Caki2 (cell line): ENCODE data around the gene ARHGEF1. TPM values are rescaled to one million over a fixed set of nuclear protein-coding genes. Genes with fewer than 3 reads are reported as not detected.
"Not testable (repeated sequence)": the region's sequence is repeated elsewhere in the genome, so short reads cannot be mapped to it uniquely, and the experiment has no call there.

Source experiments
- DNase-seq: peaks from one replicate; pipeline ENCODE4 v3.0.0-alpha.2; 2015; ENCODE audit warnings: low read depth
- in situ Hi-C: cut with HindIII; loops from 2 replicates; pipeline ENCODE4 v1.10.0; 2016; ENCODE audit warnings: low sequenced_read_pairs, low pct_unique_long_range_greater_than_20kb, mixed read lengths
- total RNA-seq: library from RNA; depleted of rRNA; stranded (reverse); fragments of >200 nt; shearing (Covaris generic); gene quantifications from 2 replicates; pipeline ENCODE4 v1.2.3, GENCODE V29; 2014; ENCODE audit warnings: low replicate concordance

The ARHGEF1 gene
- total RNA-seq, 1 experiment from 2014 or later: 43.6 TPM

DNA sequence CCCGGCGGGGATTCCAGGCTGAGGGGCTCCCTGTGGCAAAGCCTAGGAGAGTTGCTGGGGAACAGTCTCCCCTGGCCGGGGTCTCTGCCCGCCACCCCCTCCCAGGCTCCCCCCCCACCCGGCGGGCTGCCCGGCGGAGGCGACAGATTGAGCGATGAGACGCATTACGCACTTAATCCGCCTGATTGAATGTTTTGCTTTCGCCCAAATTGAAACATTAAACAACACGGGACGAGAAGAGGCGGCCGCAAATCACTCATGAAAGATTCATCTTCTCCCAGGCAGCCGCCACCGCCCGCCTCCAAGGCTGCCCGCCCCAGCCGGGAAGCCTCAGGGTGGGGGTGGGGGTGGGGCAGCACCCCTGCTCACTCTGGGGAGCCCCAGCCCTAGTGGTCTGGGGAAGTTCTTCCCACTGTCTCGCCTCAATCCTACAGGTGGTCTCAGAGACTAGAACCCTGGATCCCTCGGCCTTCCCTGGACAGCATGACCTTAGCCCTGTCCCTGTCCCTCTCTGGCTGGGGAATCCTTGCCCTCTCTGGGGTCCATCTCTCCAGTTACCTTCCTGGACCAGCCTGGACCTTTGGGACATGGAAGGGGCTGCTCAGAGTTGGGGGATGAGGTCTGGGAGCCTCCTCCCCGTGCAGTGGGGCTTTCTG, 52.9 kb downstream of the ARHGEF1 start:
- in situ Hi-C loops: no loop called here
- DNase-seq: no peak

DNA sequence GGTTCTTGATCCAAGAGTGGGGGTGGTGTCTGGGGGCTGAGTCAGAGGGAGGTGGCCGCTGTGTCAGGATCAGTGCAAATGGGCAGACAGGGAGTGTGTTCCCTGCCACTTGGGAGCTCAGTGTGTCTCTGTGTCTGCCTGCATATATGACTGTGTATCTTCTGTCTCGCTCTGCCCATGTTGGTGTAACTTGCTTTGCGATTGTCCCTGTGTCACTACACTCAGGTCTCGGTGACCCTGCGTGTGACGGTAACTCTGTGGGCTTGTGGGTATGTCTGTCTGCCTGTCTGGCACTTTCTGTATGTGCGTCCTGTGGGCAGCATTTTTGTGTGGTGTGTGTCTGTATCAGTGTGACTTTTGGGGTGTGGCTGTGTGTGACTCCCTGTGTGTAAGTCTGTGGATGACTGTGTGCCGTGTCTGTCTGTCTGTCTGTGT, 53.4 kb downstream of the ARHGEF1 start:
- DNase-seq: no peak
- in situ Hi-C loops: no loop called here

DNA sequence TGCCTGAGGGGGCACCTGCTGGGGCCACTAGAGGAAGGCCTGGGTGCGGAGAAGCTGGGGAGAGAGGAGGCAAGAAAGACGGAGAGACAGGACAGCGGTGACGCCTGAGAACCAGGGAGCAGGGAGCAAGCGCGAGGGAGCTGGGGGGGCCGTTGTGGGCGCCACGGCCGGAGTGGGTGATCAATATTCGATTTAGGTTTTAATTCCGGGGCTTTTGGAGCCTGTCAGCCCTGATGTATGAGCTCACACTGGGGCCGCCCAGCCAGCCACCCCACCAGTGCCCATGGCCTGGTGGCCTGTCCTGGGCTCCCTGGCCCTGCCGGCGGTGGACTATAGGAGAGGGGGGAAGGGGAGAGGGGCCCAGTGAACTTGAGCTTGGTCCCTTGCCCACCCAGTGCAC, 54.0 kb downstream of the ARHGEF1 start:
- in situ Hi-C loops: no loop called here
- DNase-seq: no peak

DNA sequence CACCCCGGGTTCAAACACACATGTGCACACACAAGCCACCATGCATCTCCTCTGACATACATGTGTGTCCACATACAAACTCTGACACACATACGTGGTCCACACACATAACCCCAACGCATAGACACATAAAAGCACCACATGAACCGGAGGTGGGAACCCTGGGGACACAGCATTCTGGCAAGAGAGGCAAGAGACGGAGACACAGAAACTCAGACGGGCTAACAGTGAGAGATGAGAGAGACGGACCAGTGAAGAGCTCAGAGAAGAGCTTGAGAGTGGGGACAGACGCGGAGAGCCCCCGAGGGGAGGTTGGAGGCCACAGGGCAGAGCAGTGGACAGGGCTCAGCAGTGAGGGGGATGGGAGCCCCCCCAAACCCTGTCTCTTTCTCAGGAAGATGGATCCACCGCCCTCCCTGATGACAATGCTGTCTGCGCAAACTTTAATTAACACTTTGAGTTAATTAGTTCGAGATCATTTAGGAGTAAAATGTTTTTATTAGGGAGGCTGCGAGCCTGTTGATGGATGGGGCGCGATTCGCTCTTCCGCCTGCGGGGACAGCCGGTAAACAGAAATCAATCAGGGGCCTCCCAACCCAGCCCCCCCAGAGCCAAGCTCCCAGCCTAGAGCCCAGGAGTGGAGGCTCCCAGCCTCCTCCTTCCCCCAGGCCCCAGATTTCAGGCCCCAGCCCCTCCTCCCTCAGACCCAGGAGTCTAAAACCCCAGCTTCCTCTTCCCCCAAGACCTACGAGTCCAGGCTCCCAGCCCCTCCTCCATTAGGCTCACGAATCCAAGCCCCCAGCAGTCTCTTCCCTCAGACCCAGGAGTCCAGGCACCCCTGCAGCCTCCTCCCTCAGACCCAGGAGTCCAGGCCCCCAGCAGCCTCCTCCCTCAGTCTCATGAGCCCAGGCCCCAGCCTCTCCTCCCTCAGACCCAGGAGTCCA, 54.8 kb downstream of the ARHGEF1 start:
- in situ Hi-C loops: no loop called here
- DNase-seq: no peak

DNA sequence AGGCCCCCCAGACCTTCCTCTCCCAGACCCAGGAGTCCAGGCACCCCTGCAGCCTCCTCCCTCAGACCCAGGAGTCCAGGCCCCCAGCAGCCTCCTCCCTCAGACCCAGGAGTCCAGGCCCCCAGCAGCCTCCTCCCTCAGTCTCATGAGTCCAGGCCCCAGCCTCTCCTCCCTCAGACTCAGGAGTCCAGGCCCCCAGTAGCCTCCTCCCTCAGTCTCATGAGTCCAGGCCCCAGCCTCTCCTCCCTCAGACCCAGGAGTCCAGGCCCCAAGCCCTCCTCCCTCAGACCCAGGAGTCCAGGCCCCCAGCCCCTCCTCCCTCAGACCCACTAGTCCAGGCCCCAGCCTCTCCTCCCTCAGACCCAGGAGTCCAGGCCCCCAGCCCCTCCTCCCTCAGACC, 56.2 kb downstream of the ARHGEF1 start:
- in situ Hi-C loops, DNase-seq: not testable (repeated sequence)

DNA sequence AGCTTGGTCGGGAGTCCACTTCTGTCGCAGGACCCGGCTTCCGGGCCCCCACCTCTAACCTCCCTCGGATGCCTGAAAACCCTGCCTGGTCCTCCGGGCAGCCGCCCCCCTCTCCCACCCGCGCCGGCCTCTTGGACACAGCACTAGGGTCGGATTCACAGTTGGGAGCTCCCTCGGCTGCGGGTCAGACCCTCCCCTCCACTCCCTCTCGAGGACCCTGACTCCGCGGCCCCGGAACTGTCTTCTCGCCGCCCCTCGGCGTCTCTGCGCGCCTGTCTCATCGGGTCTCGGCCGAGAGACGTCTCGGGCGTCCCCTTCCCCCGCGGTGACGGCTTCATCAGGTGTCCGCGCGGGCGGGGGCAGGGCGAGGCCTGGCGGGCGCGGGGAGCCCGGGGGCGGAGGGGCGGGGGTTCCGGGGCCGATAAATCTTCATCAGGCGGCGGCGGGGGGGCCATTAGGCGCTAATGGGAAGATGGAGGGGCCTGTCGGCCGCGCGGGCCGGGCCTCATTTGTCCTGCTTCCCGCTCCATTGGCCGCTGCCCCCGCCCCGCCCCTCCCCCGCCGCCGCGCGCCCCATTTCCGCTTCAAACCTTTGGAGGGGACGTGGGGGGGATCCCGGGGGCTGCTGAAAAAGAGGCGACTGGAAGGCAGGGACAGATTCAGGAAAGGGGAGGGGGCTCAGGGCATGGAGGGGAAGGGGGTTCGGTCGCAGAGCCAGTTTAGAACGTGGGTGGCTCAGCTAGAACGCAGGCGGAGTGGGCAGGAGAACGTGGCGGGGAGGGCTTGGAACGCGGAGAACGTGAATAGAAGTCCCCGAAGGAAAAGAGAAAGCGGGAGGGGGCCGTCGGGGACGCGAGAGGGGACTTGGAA, 57.1 kb downstream of the ARHGEF1 start:
- in situ Hi-C loops: no loop called here
- DNase-seq: no peak

DNA sequence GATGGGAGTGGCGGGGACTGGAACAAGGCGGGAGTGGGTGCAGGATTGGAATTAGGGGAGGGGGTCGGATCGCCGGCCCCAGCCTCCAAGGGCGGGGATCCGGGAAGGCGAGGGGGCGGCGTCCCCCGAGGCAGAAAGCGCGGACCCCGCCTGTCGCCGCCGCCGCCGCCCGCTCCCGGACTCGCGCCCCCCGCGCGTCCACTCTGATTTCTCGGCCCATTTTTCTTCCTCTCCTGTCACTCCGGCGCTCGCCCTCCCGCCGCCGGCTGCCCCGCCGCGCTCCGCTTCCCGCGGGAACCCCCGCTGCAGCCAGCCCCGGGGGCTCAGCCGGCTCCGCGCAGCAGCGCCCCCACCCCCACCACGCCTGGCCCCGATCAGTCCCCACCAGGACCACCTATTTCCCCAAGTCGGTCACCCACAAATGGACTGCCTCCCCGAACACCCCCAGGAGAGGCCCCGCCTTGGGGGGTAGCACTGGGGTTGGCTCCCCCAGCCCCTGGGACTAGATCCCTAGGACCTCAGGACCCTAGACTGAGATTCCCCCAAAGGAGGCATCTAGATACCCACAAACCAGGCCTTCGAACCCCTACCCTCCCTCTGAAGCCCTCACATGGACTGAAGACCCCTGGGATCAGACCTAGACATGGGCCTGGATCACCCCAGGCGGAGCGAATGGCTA, 57.9 kb downstream of the ARHGEF1 start:
- no peak for DNase-seq

DNA sequence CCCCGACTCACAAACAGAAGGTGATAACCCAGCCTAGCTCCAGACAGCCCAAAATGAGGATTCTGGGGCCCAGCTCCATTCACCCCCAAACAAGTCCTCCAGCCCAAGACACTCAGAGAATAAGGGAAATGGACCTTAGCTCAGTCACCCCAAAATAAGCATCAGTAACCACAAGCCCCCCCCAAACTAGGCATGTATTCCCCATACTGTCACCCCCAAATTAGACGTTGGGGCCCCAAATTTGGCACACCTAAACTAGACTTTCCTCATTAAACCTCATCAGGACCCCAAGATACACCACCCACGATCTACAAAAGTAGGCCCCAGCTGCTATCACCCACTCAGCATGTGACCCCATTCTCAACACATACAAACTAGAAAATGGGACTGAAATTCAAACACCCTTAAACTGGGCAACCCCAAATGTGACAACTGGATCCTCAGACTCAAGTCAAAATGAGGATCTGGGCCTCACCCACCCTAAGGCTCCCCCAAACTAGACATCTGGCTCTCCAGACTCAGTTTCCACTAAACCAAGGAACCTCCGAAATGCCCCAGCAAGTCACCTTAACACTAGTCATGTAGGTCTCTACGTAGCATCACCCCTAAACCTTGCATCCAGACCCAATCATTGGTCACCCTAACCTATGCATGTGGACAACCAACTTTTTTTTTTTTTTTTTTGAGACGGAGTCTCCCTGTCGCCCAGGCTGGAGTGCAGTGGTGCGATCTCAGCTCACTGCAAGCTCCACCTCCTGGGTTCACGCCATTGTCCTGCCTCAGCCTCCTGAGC, 58.6 kb downstream of the ARHGEF1 start:
- DNase-seq: no peak
- in situ Hi-C loops: no loop called here

More for the DNA sequence above, 57.9 kb downstream of the ARHGEF1 start:
- in situ Hi-C loops: no loop called here

DNA sequence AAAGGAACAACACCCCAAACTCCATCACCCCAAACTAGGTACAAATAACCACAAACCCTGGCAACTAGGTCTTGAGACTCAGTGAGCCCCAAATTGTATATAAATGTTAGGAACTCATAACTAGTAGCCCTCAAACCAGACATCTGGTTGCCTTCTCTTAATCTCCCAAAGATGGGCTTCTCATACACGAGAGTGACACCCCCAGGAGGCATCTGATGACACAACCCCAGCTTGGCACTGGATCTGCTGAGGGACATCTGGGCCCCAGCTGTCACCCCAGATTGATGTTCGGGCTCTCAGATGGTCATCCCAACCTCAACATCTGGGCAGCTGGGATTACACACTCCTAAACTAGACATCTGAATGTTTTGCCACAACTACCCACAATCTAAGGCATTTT, 61.4 kb downstream of the ARHGEF1 start:
- in situ Hi-C loops: no loop called here
- no peak for DNase-seq

DNA sequence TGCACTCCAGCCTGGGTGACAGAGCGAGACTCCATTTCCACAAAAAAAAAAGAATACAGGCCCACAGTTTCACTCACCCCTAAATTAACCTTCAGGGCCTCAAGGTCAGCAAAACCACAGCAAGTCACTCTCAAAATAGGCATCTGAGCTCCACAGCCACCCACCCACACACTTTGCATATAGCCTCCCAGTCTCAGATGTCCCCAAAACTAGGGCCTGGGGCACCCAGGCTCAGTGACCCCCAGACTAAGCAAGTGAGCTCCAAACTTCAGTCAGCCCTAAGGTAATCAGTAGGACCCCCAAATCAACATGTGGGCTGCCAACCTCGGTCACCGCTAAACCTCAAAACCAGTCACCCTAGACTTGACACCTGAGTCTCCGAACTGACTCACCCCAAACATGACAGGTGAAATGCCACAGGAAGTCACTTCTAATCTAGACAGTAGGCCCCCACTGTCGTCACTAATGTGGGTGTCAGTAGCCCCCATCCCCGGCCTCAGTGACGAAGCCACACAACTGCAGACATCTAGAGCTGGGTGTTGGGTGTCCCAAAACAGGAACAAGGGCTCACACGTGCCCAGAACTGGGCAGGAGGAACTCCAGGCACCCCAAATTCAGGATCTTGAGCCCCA, 62.3 kb downstream of the ARHGEF1 start:
- in situ Hi-C loops: no loop called here
- no peak for DNase-seq

DNA sequence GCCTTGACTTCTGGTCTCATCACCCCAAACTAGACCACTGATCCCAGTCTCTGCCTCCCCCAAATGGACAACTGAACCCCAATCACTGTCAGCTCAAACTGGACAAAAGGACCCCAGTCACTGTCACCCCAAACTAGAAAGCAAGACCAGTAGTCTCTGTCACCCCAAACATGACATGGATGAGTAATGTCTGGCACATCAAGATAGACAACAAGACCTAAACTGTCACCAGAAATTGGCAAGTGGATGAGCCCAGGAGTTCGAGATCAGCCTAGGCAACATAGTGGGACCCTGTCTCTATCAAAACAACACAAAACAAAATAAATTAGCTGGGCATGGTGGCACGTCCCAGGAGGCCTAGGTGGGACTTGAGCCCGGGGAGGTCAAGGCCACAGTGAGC, 64.1 kb downstream of the ARHGEF1 start:
- no peak for DNase-seq
- in situ Hi-C loops: no loop called here

DNA sequence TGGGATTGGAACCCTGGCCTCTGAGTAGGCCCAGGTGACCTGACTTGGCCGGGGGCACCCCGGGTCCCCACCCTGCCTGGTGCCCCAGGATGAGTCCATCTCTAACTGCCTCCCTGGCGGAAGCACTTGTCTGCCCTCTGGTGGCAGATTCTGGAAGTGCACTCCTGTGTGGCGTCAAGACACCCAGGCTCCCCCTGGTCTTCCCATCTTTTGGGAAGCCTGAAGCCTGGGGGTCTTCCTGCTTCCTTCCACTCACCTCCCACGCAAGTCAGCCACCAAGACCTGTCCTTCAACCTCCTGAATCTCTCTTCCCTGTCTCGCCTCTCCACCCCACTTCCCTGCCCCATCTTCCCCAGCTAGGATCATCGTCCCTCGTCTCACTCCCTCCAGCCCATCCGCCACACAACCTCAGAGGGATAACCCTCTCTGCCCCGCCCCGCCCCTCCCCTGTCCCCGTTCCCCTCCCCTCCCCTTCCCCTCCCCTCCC, 68.7 kb downstream of the ARHGEF1 start:
- in situ Hi-C loops: no loop called here
- DNase-seq: peak; percentile 51

DNA sequence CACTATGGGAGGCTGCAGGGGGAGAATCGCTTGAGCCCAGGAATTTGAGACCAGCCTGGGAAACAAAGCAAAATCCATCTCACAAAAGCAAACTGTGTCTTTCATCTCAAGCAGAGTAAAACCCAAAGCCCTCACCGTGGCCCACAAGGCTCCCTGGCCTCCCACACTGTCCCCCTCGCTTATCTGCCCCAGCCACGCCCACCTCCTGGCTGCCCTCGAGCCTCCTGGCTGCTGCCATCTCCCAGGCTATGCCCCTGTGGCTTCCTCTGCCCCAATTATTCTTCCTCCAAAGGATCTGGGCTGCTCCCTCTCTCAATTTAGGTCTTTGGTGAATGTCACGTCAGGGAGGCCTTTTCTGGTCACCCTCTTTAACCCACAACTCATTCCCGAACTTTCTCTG, 72.5 kb downstream of the ARHGEF1 start:
- in situ Hi-C loops: no loop called here
- DNase-seq: no peak

DNA sequence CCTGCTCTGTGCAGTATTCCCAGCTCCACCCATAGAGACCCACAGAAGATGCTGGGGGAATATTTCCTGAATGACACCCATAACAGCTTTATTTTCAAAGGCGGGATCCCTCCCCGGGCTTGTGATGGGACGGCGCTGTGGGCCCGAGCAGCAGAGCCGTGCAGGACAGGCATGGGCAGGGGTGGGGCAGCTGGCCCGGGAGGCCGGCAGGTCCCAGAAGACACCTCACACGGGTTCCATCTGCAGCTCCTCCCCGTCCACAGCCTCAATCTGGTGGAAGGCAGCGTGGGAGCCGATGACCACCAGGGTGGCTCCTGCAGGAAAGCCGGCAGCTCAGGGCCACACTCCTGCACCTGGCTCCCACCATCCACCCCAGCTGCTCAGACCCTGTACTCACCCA, 73.6 kb downstream of the ARHGEF1 start:
- DNase-seq: no peak
- in situ Hi-C loops: no loop called here
